K562 (cell line): Measurements from ENCODE around the gene STAT4. TPM values are rescaled to one million over a fixed set of nuclear protein-coding genes. Genes with fewer than 3 reads are reported as not detected.
A peak's percentile ranks its signal among the peaks of the same experiment; 100 is the strongest.

Experiments
- ATAC-seq: fragments of 200-7000 bp; cut with Tn5 transposase; 3 replicates; pipeline ENCODE4 v1.9.1; 2020; ENCODE audit warnings: moderate library complexity
- BruUV-seq: library from RNA; stranded (reverse); fragments of 400-500 nt; replicated peaks from 2 replicates; lab custom pipeline; 2021; lab: Mats Ljungman, UMichigan
- CTCF ChIA-PET: fragments of 300-600 bp; formaldehyde crosslinking; extraction: SDS; loops from one replicate; lab custom pipeline; 2021; ENCODE audit warnings: low intra/inter-chr PET ratio; lab: Yijun Ruan, JAX
- POLR2A ChIA-PET: fragments of 300-600, 350-650 bp; sonication (Branson Sonifier 250); formaldehyde crosslinking; extraction: SDS; loops from one replicate; lab custom pipeline; 2021; ENCODE audit warnings: antibody characterized with exemption, inconsistent platforms; lab: Yijun Ruan, JAX
- DNase-seq, 4 experiments: peaks; one replicate each; pipeline versions ENCODE4 v3.0.0 to v3.0.0-alpha.2; 2011 to 2018; ENCODE audit warnings: low spot score in 3 of 4, mixed read lengths in 3 of 4; ENCODE audit errors: extremely low read depth in 1 of 4
- FAIRE-seq: peaks from 2 replicates; lab custom pipeline; 2011; peaks lifted over from hg19 to GRCh38; lab: Jason Lieb, UNC
- H2AFZ ChIP-seq: 2 replicates; pipeline ENCODE4 v1.6.0; 2011; ENCODE audit warnings: low read depth, low read length, control low read depth, inconsistent platforms
- H3K27ac ChIP-seq: fragments of 200-600 bp; 3 replicates; pipeline ENCODE4 v1.8.0; 2011; ENCODE audit warnings: low read depth, mild to moderate bottlenecking, control low read depth, inconsistent platforms, low read length, moderate library complexity, mixed read lengths; ENCODE audit errors: extremely low read depth
- H3K27me3 ChIP-seq, 2 experiments: fragments of 300-600 bp in 1 of 2; 2 replicates in 1 of 2; 3 replicates in 1 of 2; pipeline versions ENCODE4 v1.6.0 to v1.8.0; 2011; ENCODE audit warnings: inconsistent platforms in 2 of 2, low read length in 2 of 2, mild to moderate bottlenecking in 1 of 2, mixed read lengths in 1 of 2, moderate library complexity in 1 of 2; ENCODE audit not compliant: control insufficient read depth in 2 of 2, insufficient read depth in 2 of 2
- H3K36me3 ChIP-seq: fragments of 300-600 bp; 3 replicates; pipeline ENCODE4 v1.8.0; 2011; ENCODE audit warnings: mild to moderate bottlenecking, low read length, inconsistent platforms; ENCODE audit not compliant: control insufficient read depth, insufficient read depth
- H3K4me1 ChIP-seq, 2 experiments: fragments of 200-600 bp in 1 of 2; replicated peaks in 1 of 2; 2 replicates in 1 of 2; 3 replicates in 1 of 2; pipeline versions ENCODE4 v1.5.1 to v1.8.0; 2011; ENCODE audit warnings: inconsistent platforms in 2 of 2, low read length in 2 of 2, mild to moderate bottlenecking in 1 of 2, mixed read lengths in 1 of 2, moderate library complexity in 1 of 2; ENCODE audit not compliant: control insufficient read depth in 2 of 2, insufficient read depth in 2 of 2
- H3K4me2 ChIP-seq: 2 replicates; pipeline ENCODE4 v1.6.1; 2011; ENCODE audit warnings: low read length, control low read depth, inconsistent platforms, mixed read lengths; ENCODE audit not compliant: insufficient read depth
- H3K4me3 ChIP-seq: fragments of 200-600 bp; sonication (generic), shearing (Covaris generic); 2 replicates; pipeline ENCODE4 v1.5.1; 2016; ENCODE audit warnings: control low read depth, inconsistent platforms
- H3K79me2 ChIP-seq: fragments of 200-600 bp; 3 replicates; pipeline ENCODE4 v1.8.0; 2011; ENCODE audit warnings: low read length, inconsistent platforms; ENCODE audit not compliant: control insufficient read depth, insufficient read depth
- H3K9ac ChIP-seq, 2 experiments: 2 replicates each; pipeline versions ENCODE4 v1.6.0 to v1.6.1; 2011; ENCODE audit warnings: low read depth in 2 of 2, low read length in 2 of 2, control low read depth in 1 of 2, inconsistent platforms in 1 of 2, mild to moderate bottlenecking in 1 of 2, mixed read lengths in 1 of 2; ENCODE audit not compliant: insufficient read depth in 1 of 2
- H3K9me1 ChIP-seq: one replicate; pipeline ENCODE4 v1.6.0; 2011; ENCODE audit warnings: inconsistent platforms, mild to moderate bottlenecking, low read length, moderate library complexity; ENCODE audit not compliant: control insufficient read depth, insufficient read depth
- H3K9me3 ChIP-seq: replicated peaks from 2 replicates; pipeline ENCODE4 v1.5.1; 2011; ENCODE audit warnings: low read depth, low read length, inconsistent platforms; ENCODE audit not compliant: control insufficient read depth, insufficient read depth
- H4K20me1 ChIP-seq: replicated peaks from 2 replicates; pipeline ENCODE4 v1.6.1; 2011; ENCODE audit warnings: low read length, inconsistent platforms, mixed read lengths; ENCODE audit not compliant: control insufficient read depth, insufficient read depth
- CEBPG ChIP-seq, 3 experiments: fragments of 200-800 bp in 1 of 3; sonication (Bioruptor generic) in 1 of 3; sonication (generic) in 1 of 3; formaldehyde crosslinking in 1 of 3; IDR thresholded peaks in 2 of 3; conservative IDR thresholded peaks in 1 of 3; 2 replicates each; pipeline versions ENCODE4 v1.6.1 to v1.8.0; 2016 to 2022; ENCODE audit warnings: missing compliant biosample characterization in 2 of 3, missing genetic modification characterization in 2 of 3, mild to moderate bottlenecking in 1 of 3, missing genetic modification reagents in 1 of 3
- WGBS: fragments of 100-300 bp; shearing (Covaris generic); methylation state at CpG from one replicate; pipeline ENCODE4 v1.1.6; 2016; ENCODE audit warnings: low coverage, mixed read lengths; ENCODE audit not compliant: insufficient coverage; ENCODE audit errors: missing lambda C conversion rate; 5-methylcytosine and 5-hydroxymethylcytosine counted together
- in situ Hi-C: fragments of 300-500 bp; cut with MboI; formaldehyde crosslinking; loops from 4 replicates; pipeline ENCODE4 v1.15.0; 2018; ENCODE audit warnings: inconsistent platforms, mixed read lengths
- intact Hi-C: fragments of 100-400 bp; cut with micrococcal nuclease; formaldehyde crosslinking; loops from 2 replicates; pipeline ENCODE4 v1.14.2; 2022
- polyA plus RNA-seq, 8 experiments: library from polyadenylated mRNA; depleted of rRNA in 4 of 8; stranded (reverse) in 5 of 8; unstranded in 3 of 8; fragments of >200 nt; fragmentation: Nextera tagmentation in 2 of 8; fragmentation: Illumina TruSeq in 1 of 8; extraction: Ambion mirVana in 2 of 8; extraction: Trizol in 1 of 8; gene quantifications; 2 replicates each; pipeline versions ENCODE4 v1.2.1 to v1.2.3, GENCODE V29; 2011 to 2014; ENCODE audit warnings: inconsistent platforms in 1 of 8, missing spikeins in 1 of 8
- total RNA-seq, 7 experiments: library from RNA; depleted of rRNA in 6 of 7; stranded (reverse); fragments of >200 nt in 6 of 7; fragmentation: Illumina TruSeq in 2 of 7; extraction: Trizol in 2 of 7; gene quantifications; 2 replicates each; pipeline versions ENCODE4 v1.2.1 to v1.2.3, GENCODE V29; 2011 to 2021; ENCODE audit warnings: low replicate concordance in 1 of 7
- TF ChIP-seq, protein P1 (sequence below), 3 experiments: IDR thresholded peaks in 2 of 3; conservative IDR thresholded peaks in 1 of 3; 2 replicates each; pipeline ENCODE4 v1.5.1; 2011 to 2012; ENCODE audit warnings: low read length in 3 of 3, mild to moderate bottlenecking in 3 of 3, control low read depth in 2 of 3, improper control_type of control experiment in 1 of 3, inconsistent platforms in 1 of 3, low read depth in 1 of 3, mixed read lengths in 1 of 3, moderate library complexity in 1 of 3; ENCODE audit not compliant: insufficient read depth in 2 of 3
- TF ChIP-seq, protein P2 (sequence below): fragments of 450-650 bp; conservative IDR thresholded peaks from 2 replicates; pipeline ENCODE4 v1.6.1; 2016; ENCODE audit warnings: missing genetic modification characterization, low read depth, mild to moderate bottlenecking, control low read depth, missing compliant biosample characterization
- TF ChIP-seq, protein P3 (sequence below), 2 experiments: fragments of 450-650 bp; formaldehyde crosslinking in 1 of 2; IDR thresholded peaks; 2 replicates each; pipeline versions ENCODE4 v1.4.0 to v1.6.1; 2014 to 2020; ENCODE audit warnings: mild to moderate bottlenecking in 2 of 2, borderline replicate concordance in 1 of 2, low read depth in 1 of 2

STAT4 gene
- total and polyA plus RNA-seq, 9 of the 15 experiments (the other 6 are each of a cell fraction or from before 2014, with no cell fraction given), result 0.01 to 0.06 (median 0.03) TPM; not detected in 6

DNA sequence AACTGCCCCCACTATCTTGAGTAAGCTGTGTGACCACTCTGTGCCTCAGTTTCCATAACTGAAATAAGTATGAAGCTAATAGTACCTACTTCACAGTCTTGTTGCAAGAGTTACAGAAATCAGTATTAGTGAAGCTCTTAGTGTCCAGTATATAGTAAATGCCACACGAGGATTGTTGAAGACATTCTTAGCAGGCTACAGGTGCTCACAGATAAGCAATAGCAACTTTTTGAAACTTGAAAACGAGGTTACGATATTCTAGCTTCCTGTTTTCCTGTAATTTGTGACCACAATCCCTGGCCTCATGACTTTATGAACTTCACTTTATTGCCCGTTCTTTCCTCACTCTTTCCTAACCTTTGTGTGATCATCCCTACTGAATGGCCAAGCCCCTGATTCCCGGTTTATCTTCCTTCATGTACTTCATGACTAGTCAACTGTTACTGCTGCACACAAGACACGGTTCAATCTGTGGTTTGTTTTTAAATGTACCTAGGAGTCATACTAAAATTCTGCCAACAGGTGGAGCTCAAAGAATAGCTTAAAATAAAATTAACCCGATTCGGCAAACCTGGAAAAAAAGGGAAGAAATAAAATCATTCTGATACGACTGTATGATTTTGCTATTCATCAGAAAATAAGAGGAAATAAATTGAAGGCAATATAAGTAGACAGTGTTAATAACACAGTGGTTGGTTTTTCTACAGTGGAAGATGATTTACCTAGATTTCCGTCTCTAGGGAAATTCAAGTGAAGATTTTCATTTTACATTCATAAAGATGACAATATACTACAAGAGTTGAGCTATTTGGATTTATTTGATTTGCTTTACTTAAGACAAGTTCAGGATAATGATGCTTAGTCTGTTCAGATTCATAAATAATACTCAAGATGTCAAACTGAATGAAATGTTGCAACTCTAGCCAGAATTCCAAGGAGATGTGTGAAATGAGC lies 98.7 kb downstream of the STAT4 start:
- in situ Hi-C loops (no loop called here), intact Hi-C loops (loop anchor here (1.0 kb wide), 2 partner anchors 104 to 469 kb away; no protein-coding TSS in a partner anchor)
- Histone ChIP-seq H3K27ac (no peak overlapping the region), H3K36me3 (no peaks in the 10 kb centered on the region), H3K9me3 (no peaks in the 10 kb centered on the region), H3K4me1 (no peaks in the 10 kb centered on the region), H4K20me1 (no peaks in the 10 kb centered on the region), H3K79me2 (no peaks in the 10 kb centered on the region), H3K4me3 (no peak overlapping the region), H3K4me2 (peak overlapping the region; percentile 45), H2AFZ (peak overlapping the region; percentile 47; the same call in 1 of the 2 replicates), H3K27me3 (peaks cover 0 to 2% of the 10 kb centered on the region in 2 experiments; a peak in 2 of 5 replicates), H3K9ac (peak overlapping the region in 1 of 2 experiments; percentile 61; a peak in 1 of 4 replicates), H3K9me1 (no peaks in the 10 kb centered on the region)
- peak; percentile 81 for FAIRE-seq
- 3% methylated on average over 10 of the region's 10 CpGs for WGBS
- DNase-seq, result peak; percentile 14 to 43 (median 19)
- ChIA-PET CTCF (interaction anchor here (0.7 kb wide), 1 partner anchor 251 kb away, joined by 3 read pairs; no protein-coding TSS in a partner anchor), POLR2A (interaction anchor here (0.6 to 1.7 kb wide), 7 partner anchors 10 to 983 kb away, joined by 3 to 6 read pairs (median 3); no protein-coding TSS in a partner anchor)
- no TSS peak for BruUV-seq
- peak; percentile 76 for ATAC-seq
- TF ChIP-seq, protein P1, sequence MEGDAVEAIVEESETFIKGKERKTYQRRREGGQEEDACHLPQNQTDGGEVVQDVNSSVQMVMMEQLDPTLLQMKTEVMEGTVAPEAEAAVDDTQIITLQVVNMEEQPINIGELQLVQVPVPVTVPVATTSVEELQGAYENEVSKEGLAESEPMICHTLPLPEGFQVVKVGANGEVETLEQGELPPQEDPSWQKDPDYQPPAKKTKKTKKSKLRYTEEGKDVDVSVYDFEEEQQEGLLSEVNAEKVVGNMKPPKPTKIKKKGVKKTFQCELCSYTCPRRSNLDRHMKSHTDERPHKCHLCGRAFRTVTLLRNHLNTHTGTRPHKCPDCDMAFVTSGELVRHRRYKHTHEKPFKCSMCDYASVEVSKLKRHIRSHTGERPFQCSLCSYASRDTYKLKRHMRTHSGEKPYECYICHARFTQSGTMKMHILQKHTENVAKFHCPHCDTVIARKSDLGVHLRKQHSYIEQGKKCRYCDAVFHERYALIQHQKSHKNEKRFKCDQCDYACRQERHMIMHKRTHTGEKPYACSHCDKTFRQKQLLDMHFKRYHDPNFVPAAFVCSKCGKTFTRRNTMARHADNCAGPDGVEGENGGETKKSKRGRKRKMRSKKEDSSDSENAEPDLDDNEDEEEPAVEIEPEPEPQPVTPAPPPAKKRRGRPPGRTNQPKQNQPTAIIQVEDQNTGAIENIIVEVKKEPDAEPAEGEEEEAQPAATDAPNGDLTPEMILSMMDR (IDR thresholded peaks at IDR 0.05 in 2 of 3, conservative IDR thresholded peaks at IDR 0.05 in 1 of 3; ENCODE audit: insufficient read depth in 2 of 3, low read depth in 1 of 3, low read length in 3 of 3), result peak; percentile 42 to 72 (median 43); a peak in 4 of 6 replicates
- TF ChIP-seq, protein P2, sequence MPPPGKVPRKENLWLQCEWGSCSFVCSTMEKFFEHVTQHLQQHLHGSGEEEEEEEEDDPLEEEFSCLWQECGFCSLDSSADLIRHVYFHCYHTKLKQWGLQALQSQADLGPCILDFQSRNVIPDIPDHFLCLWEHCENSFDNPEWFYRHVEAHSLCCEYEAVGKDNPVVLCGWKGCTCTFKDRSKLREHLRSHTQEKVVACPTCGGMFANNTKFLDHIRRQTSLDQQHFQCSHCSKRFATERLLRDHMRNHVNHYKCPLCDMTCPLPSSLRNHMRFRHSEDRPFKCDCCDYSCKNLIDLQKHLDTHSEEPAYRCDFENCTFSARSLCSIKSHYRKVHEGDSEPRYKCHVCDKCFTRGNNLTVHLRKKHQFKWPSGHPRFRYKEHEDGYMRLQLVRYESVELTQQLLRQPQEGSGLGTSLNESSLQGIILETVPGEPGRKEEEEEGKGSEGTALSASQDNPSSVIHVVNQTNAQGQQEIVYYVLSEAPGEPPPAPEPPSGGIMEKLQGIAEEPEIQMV (tag), result no peak
- TF ChIP-seq, protein P3, sequence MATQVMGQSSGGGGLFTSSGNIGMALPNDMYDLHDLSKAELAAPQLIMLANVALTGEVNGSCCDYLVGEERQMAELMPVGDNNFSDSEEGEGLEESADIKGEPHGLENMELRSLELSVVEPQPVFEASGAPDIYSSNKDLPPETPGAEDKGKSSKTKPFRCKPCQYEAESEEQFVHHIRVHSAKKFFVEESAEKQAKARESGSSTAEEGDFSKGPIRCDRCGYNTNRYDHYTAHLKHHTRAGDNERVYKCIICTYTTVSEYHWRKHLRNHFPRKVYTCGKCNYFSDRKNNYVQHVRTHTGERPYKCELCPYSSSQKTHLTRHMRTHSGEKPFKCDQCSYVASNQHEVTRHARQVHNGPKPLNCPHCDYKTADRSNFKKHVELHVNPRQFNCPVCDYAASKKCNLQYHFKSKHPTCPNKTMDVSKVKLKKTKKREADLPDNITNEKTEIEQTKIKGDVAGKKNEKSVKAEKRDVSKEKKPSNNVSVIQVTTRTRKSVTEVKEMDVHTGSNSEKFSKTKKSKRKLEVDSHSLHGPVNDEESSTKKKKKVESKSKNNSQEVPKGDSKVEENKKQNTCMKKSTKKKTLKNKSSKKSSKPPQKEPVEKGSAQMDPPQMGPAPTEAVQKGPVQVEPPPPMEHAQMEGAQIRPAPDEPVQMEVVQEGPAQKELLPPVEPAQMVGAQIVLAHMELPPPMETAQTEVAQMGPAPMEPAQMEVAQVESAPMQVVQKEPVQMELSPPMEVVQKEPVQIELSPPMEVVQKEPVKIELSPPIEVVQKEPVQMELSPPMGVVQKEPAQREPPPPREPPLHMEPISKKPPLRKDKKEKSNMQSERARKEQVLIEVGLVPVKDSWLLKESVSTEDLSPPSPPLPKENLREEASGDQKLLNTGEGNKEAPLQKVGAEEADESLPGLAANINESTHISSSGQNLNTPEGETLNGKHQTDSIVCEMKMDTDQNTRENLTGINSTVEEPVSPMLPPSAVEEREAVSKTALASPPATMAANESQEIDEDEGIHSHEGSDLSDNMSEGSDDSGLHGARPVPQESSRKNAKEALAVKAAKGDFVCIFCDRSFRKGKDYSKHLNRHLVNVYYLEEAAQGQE (IDR thresholded peaks at IDR 0.05; ENCODE audit: borderline replicate concordance), result peak; percentile 40; the same call in 1 of the 2 replicates
- TF ChIP-seq, protein P3 (CRISPR knock-in tag; IDR thresholded peaks at IDR 0.05; ENCODE audit: low read depth), result no peak
- TF ChIP-seq CEBPG (CRISPR knock-in tag; IDR thresholded peaks at IDR 0.05) (no peak), CEBPG (tag; conservative IDR thresholded peaks at IDR 0.05 in 1 of 2, IDR thresholded peaks at IDR 0.05 in 1 of 2) (0 out of 4 replicates have a peak, but pooled peaks of 1 of the 2 experiments have one; percentile 19)
